Measurements from ENCODE around the gene PPP2R3A. TPM values are rescaled to one million over a fixed set of nuclear protein-coding genes. Genes with fewer than 3 reads are reported as not detected.

The PPP2R3A gene
- total and polyA plus RNA-seq, 2 of the 4 experiments (the other 2 are of a cell fraction), result 11.3 to 37.3 TPM

- Histone ChIP-seq H2AFZ (replicated peaks; ENCODE audit: low read length, poor library complexity) (no peak overlapping the region), H3K56ac (ENCODE audit: extremely low read depth, insufficient read depth, low read length) (no peak overlapping the region), H2BK5ac (ENCODE audit: low read depth, low read length, poor library complexity, severe bottlenecking) (no peak overlapping the region), H3K27me3 (ENCODE audit: control insufficient read depth, insufficient read depth, low read length) (no peaks in the 10 kb centered on the region), H3K4me2 (ENCODE audit: low read depth, low read length) (no peak overlapping the region), H3K9me3 (ENCODE audit: control insufficient read depth, insufficient read depth, low read length) (no peaks in the 10 kb centered on the region), H2AK9ac (replicated peaks; ENCODE audit: low read depth, low read length, poor library complexity) (no peak overlapping the region), H4K20me1 (ENCODE audit: insufficient read depth, low read length) (no peaks in the 10 kb centered on the region), H3K9ac (ENCODE audit: low read depth, low read length) (no peak overlapping the region), H3K36me3 (ENCODE audit: control insufficient read depth, insufficient read depth, low read length) (no peaks in the 10 kb centered on the region), H2BK20ac (ENCODE audit: low read depth, low read length) (no peak overlapping the region), H2AK5ac (ENCODE audit: low read depth, low read length) (no peak overlapping the region), H3K79me1 (ENCODE audit: low read depth in 1 of 2, low read length in 2 of 2) (no peaks in the 10 kb centered on the region), H4K91ac (ENCODE audit: insufficient read depth, low read depth, low read length) (no peak overlapping the region), H3K18ac (ENCODE audit: low read depth, low read length) (no peak overlapping the region), H3K4me1 (ENCODE audit: control insufficient read depth, insufficient read depth, low read length) (no peaks in the 10 kb centered on the region), H4K5ac (ENCODE audit: low read depth, low read length) (no peak overlapping the region), H3K4me3 (ENCODE audit: insufficient read depth, low read depth, low read length) (no peak overlapping the region), H3K4ac (ENCODE audit: low read depth, low read length) (no peak overlapping the region), H3K23ac (ENCODE audit: low read depth, low read length) (no peak overlapping the region), H2BK120ac (ENCODE audit: low read depth, low read length) (no peak overlapping the region), H3K9me1 (ENCODE audit: insufficient read depth, low read length) (no peaks in the 10 kb centered on the region), H3K14ac (replicated peaks; ENCODE audit: low read depth, low read length) (no peak overlapping the region), H3K27ac (ENCODE audit: insufficient read depth, low read length) (no peak overlapping the region), H4K8ac (ENCODE audit: low read depth in 2 of 2, low read length in 2 of 2) (no peak overlapping the region), H2BK15ac (ENCODE audit: low read depth, low read length) (no peak overlapping the region)
- no peak for DNase-seq
- dilution Hi-C loops (cut with HindIII; ENCODE audit: low sequenced_read_pairs, unreplicated experiment) (no loop called here), in situ Hi-C loops (cut with MboI; ENCODE audit: low sequenced_read_pairs) (loop anchor here (5.0 kb wide), 1 partner anchor 122 kb away; no protein-coding TSS in a partner anchor), intact Hi-C loops (cut with micrococcal nuclease) (no loop called here)
- no TSS peak for BruUV-seq (replicated peaks)
- ChIA-PET POLR2A (ENCODE audit: unreplicated experiment) (no interaction called here), CTCF (interaction anchor here (5.9 kb wide), 1 partner anchor 122 kb away, joined by 41 read pairs; no protein-coding TSS in a partner anchor)
- TF ChIP-seq RCOR1 (IDR thresholded peaks at IDR 0.05; ENCODE audit: insufficient replicate concordance, low read length) (no peak), CTCF (conservative IDR thresholded peaks at IDR 0.05; ENCODE audit: low read depth, low read length) (no peak), NFE2L2 (IDR thresholded peaks at IDR 0.05; ENCODE audit: low read depth, low read length) (no peak), MAZ (IDR thresholded peaks at IDR 0.05; ENCODE audit: borderline replicate concordance, low read depth, low read length) (no peak)
- no peak for ATAC-seq (ENCODE audit: low read depth)
- no CpG with 5 or more reads among the region's 2 CpGs for WGBS, 2 experiments (ENCODE audit: extremely low coverage in 2 of 2, insufficient read length in 1 of 2)
Measured at GRCh38 chr3:135920275-135920674, 45.3 kb upstream of the PPP2R3A start.
